WI38 (cell line): ENCODE measurements around the gene ADAM22.

ENCODE experiments used
- H3K4me3 ChIP-seq: 2 replicates; pipeline ENCODE4 v1.5.1; 2011; ENCODE audit warnings: low read depth, mild to moderate bottlenecking, control low read depth, low read length
- TF ChIP-seq, protein P1 (sequence below): IDR thresholded peaks from 2 replicates; pipeline ENCODE4 v1.5.1; 2012; ENCODE audit warnings: low read depth, mild to moderate bottlenecking, control low read depth, low read length

The ADAM22 gene

DNA sequence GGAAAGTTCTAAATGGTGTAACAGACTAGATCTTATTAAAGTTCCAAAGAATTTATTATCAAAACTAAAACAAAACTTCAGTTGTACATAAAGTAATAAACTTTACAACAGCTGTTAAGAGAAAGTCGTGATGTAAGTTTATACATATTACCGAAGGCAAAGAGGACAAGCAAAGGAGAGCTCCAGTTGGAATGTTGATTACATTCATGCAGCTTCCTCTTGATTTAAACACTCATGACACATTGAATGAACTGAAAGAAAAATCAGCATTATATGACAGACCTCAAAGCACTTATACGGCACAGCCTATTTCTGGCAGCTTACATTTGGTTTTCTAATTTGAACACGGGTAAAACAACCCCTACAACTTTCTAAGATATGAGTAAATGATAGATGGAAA lies 272.2 kb downstream of the ADAM22 start:
- TF ChIP-seq, protein P1, sequence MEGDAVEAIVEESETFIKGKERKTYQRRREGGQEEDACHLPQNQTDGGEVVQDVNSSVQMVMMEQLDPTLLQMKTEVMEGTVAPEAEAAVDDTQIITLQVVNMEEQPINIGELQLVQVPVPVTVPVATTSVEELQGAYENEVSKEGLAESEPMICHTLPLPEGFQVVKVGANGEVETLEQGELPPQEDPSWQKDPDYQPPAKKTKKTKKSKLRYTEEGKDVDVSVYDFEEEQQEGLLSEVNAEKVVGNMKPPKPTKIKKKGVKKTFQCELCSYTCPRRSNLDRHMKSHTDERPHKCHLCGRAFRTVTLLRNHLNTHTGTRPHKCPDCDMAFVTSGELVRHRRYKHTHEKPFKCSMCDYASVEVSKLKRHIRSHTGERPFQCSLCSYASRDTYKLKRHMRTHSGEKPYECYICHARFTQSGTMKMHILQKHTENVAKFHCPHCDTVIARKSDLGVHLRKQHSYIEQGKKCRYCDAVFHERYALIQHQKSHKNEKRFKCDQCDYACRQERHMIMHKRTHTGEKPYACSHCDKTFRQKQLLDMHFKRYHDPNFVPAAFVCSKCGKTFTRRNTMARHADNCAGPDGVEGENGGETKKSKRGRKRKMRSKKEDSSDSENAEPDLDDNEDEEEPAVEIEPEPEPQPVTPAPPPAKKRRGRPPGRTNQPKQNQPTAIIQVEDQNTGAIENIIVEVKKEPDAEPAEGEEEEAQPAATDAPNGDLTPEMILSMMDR: no peak
- H3K4me3 ChIP-seq: no peak overlapping the region

DNA sequence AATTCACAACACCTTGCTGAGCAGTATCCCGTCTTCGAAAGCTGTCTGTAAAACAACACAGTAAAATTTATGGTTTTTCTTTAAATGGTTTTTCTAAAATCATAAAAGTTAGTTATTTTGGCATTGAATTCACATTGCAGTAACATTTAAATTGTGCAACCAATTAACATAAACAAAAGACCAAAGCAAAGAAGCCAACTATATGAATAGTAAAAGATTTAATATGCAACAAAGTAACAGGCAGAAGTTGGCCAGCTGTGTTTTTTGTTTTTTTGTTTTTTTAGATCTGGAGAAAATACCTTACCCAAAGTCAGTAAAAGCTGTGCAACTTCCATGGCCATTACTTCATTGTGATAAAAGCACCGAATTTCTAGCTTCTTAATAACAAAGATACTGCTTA lies 274.5 kb downstream of the ADAM22 start:
- H3K4me3 ChIP-seq: no peak overlapping the region
- TF ChIP-seq, protein P1: no peak

DNA sequence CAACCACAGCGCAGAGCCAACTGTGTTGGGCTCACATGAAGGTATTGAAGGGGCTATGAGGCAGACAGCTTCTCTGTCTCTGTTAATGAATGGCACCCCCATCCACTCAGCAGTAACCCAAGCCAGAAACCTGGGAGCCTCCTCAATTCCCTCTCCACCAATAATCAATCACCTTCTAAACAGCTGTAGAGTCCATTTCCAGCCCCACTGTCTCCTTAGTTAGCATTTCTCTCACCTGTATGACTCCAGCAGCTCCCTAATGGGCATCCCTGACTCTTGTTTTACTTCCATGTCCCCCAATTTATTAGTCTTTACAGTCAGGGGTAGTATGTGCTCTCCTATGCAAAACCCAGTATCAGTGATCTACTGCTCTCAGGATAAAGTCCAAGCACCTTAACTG lies 278.9 kb downstream of the ADAM22 start:
- TF ChIP-seq, protein P1: no peak
- H3K4me3 ChIP-seq: no peak overlapping the region

DNA sequence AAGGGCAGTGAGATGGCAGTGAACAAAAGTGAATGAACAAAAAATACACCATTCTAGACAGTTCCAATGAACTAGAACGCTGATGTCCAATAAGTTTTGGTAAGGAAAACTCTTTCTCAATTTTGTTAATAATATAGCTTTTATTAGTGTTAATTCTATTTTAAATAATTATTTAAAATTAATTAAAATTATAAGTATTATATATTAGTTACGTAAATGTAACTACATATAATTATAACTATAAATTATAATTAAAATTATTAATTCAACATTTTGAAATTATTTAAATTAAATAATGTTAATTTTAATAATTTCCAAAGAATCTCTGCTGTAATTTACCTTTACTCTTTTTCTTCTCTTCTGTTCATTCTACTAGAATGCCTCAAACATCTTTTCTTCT lies 280.4 kb downstream of the ADAM22 start:
- TF ChIP-seq, protein P1: no peak
- no peak overlapping the region for H3K4me3 ChIP-seq

DNA sequence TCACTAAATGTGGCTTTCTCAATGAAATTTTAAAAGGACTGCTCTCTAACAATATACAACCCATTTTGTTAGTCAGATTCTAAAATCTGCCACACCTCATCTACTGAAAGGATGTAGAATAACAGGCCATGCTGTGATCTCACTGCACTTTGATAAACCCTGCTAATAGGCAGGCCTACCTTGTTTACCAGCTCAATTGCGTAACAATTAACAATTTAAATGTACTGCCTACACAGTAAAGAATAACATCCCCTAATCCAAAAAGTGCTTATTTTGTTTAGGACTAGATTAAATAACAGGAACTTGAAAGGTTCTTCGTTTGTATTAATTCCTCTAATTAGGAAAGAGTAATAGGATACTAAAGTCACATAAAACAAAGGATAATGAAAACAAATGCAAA lies 281.2 kb downstream of the ADAM22 start:
- TF ChIP-seq, protein P1: no peak
- no peak overlapping the region for H3K4me3 ChIP-seq

DNA sequence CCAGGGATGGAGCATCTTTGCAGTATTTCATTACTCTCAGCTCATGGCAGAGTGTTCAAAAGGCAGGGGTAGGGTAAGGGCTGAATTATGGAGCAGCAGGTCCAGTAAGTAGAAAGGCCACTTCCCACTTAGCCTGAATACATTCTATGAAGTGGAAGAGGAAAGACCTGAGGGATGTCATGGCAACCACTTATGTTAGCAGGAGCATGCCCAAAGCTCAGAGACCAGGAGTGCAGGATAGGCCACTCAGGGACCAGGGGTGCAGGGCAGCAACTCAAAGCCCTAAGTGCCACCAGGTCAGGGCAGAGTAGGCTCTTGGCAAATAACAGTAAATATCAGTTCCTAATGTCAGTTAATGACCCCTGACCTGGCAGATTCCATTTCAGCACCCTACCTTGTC lies 282.2 kb downstream of the ADAM22 start:
- H3K4me3 ChIP-seq: no peak overlapping the region
- TF ChIP-seq, protein P1: no peak

DNA sequence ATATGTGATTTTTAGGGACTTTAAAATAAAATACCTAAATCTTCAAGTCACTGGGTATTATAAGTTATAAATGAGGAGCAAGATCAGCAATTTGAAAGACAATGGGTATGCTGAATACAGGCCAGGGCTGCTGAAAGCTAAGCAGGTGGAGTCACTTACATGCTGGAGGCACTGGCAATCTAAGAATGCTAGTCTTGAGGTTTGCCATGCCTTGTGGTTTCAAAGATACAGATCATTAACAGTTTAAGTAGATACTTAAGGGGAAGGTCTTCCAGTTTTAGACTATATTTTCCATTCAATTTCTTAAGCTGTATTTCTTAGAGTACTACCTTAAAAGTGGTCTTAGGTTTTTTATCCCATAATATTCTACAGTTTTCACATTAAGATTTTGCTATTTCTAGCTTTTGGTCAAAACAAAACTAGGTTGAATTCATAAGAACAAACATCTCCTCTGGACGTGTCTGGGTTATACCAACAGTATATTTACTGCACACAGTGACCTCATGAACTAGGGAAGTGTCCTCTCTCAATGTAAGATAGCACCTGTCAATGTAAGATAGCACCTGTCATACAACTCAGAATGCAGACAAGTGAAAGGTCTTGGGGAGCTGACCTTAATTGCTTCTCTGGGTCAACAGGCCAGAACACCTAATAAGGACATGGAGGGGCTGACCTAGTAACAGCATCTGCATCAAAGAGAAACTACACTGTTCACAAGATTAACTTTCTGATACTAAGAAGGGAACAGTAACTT lies 283.8 kb downstream of the ADAM22 start:
- H3K4me3 ChIP-seq: peak overlapping the region; percentile 95
- TF ChIP-seq, protein P1: no peak
